HepG2 (cell line): ENCODE data around the gene KLHL30. TPM values are rescaled to one million over a fixed set of nuclear protein-coding genes. Genes with fewer than 3 reads are reported as not detected.
A peak's percentile ranks its signal among the peaks of the same experiment; 100 is the strongest.

Experiments used
- ATAC-seq: fragments of 200-7000 bp; cut with Tn5 transposase; 3 replicates; pipeline ENCODE4 v1.9.1; 2020; ENCODE audit warnings: mild to moderate bottlenecking, moderate library complexity
- BruUV-seq: library from RNA; stranded (reverse); fragments of 400-500 nt; replicated peaks from 2 replicates; lab custom pipeline; 2021; lab: Mats Ljungman, UMichigan
- CTCF ChIA-PET: fragments of 300-600 bp; formaldehyde crosslinking; extraction: SDS; loops from one replicate; lab custom pipeline; 2021; ENCODE audit warnings: low total read pairs, inconsistent platforms, low intra/inter-chr PET ratio; lab: Yijun Ruan, JAX
- POLR2A ChIA-PET: fragments of 350-600 bp; sonication (Branson Sonifier 250); formaldehyde crosslinking; loops from one replicate; lab custom pipeline; 2020; ENCODE audit warnings: antibody characterized with exemption, inconsistent platforms; lab: Yijun Ruan, JAX
- DNase-seq: peaks from one replicate; pipeline ENCODE4 v3.0.0-alpha.2; 2015; ENCODE audit warnings: low spot score
- FAIRE-seq: peaks from 3 replicates; lab custom pipeline; 2011; peaks lifted over from hg19 to GRCh38; lab: Jason Lieb, UNC
- H2AFZ ChIP-seq: one replicate; pipeline ENCODE4 v1.6.1; 2011; ENCODE audit warnings: low read length, inconsistent platforms
- H3K27ac ChIP-seq: fragments of 300-600 bp; 3 replicates; pipeline ENCODE4 v1.8.0; 2011; ENCODE audit warnings: mixed run types, mild to moderate bottlenecking, mixed read lengths, low read length, inconsistent platforms; ENCODE audit not compliant: insufficient read depth; ENCODE audit errors: extremely low read length
- H3K27me3 ChIP-seq, 2 experiments: fragments of 200-600 bp in 1 of 2; 2 replicates in 1 of 2; 3 replicates in 1 of 2; pipeline versions ENCODE4 v1.6.0 to v1.8.0; 2011; ENCODE audit warnings: low read length in 2 of 2, mild to moderate bottlenecking in 2 of 2, moderate library complexity in 2 of 2, inconsistent platforms in 1 of 2; ENCODE audit not compliant: insufficient read depth in 2 of 2, control insufficient read depth in 1 of 2
- H3K36me3 ChIP-seq, 2 experiments: fragments of 200-600 bp in 1 of 2; replicated peaks in 1 of 2; 2 replicates in 1 of 2; 3 replicates in 1 of 2; pipeline versions ENCODE4 v1.5.1 to v1.8.0; 2011; ENCODE audit warnings: low read length in 2 of 2, inconsistent platforms in 1 of 2; ENCODE audit not compliant: insufficient read depth in 2 of 2, control insufficient read depth in 1 of 2
- H3K4me1 ChIP-seq: 2 replicates; pipeline ENCODE4 v1.5.1; 2012; ENCODE audit warnings: low read length, inconsistent platforms; ENCODE audit not compliant: insufficient read depth
- H3K4me2 ChIP-seq: 2 replicates; pipeline ENCODE4 v1.6.0; 2011; ENCODE audit warnings: low read depth, low read length, inconsistent platforms
- H3K4me3 ChIP-seq, 3 experiments: fragments of 200-600 bp in 1 of 3; sonication (generic), shearing (Covaris generic) in 1 of 3; replicated peaks in 1 of 3; 2 replicates each; pipeline ENCODE4 v1.5.1; 2011 to 2016; ENCODE audit warnings: low read length in 3 of 3, inconsistent platforms in 2 of 3, low read depth in 2 of 3, mild to moderate bottlenecking in 2 of 3, control low read depth in 1 of 3, mixed read lengths in 1 of 3; ENCODE audit not compliant: insufficient read depth in 1 of 3
- H3K79me2 ChIP-seq: one replicate; pipeline ENCODE4 v1.6.1; 2011; ENCODE audit warnings: low read length, inconsistent platforms; ENCODE audit not compliant: insufficient read depth
- H3K9ac ChIP-seq: 2 replicates; pipeline ENCODE4 v1.6.0; 2011; ENCODE audit warnings: mild to moderate bottlenecking, low read depth, low read length, inconsistent platforms; ENCODE audit not compliant: insufficient read depth
- H3K9me3 ChIP-seq: 2 replicates; pipeline ENCODE4 v1.5.1; 2012; ENCODE audit warnings: mild to moderate bottlenecking, low read length
- H4K20me1 ChIP-seq: 2 replicates; pipeline ENCODE4 v1.6.0; 2011; ENCODE audit warnings: inconsistent platforms, mild to moderate bottlenecking, low read length, moderate library complexity; ENCODE audit not compliant: insufficient read depth
- AGO2 ChIP-seq: fragments of 200-400 bp; formaldehyde crosslinking; optimal IDR thresholded peaks from 2 replicates; pipeline ENCODE3; 2017; ENCODE audit warnings: mild to moderate bottlenecking, low read depth, low read length, moderate library complexity
- EZH2 ChIP-seq: conservative IDR thresholded peaks from 2 replicates; pipeline ENCODE4 v1.6.1; 2012; ENCODE audit warnings: mild to moderate bottlenecking, low read depth, low read length, moderate library complexity
- MYNN ChIP-seq: sonication (generic); formaldehyde crosslinking; IDR thresholded peaks from 2 replicates; pipeline ENCODE4 v1.4.0; 2020; ENCODE audit warnings: mild to moderate bottlenecking, low read depth, missing genetic modification reagents
- SCMH1 ChIP-seq: sonication (generic); formaldehyde crosslinking; IDR thresholded peaks from 2 replicates; pipeline ENCODE4 v1.9.0; 2021; ENCODE audit warnings: missing genetic modification reagents, mild to moderate bottlenecking, borderline replicate concordance
- WGBS: methylation state at CpG from one replicate; pipeline ENCODE4 v1.1.6; 2017; ENCODE audit warnings: low lambda C conversion rate; 5-methylcytosine and 5-hydroxymethylcytosine counted together
- in situ Hi-C: cut with HindIII; loops from 2 replicates; pipeline ENCODE4 v1.10.0; 2017; ENCODE audit warnings: low pct_unique_long_range_greater_than_20kb; ENCODE audit not compliant: extremely low pct_ligation_motif_present
- intact Hi-C: fragments of 100-400 bp; cut with micrococcal nuclease; formaldehyde crosslinking; loops from one replicate; pipeline ENCODE4 v1.10.0; 2022; ENCODE audit not compliant: unreplicated experiment
- polyA plus RNA-seq, 8 experiments: library from polyadenylated mRNA; depleted of rRNA in 3 of 8; stranded (reverse) in 7 of 8; unstranded in 1 of 8; fragments of >200 nt; fragmentation: Illumina TruSeq in 4 of 8; extraction: Trizol in 4 of 8; gene quantifications; 2 replicates each; pipeline versions ENCODE4 v1.2.1 to v1.2.3, GENCODE V29; 2011 to 2016; ENCODE audit warnings: low read depth in 4 of 8, missing spikeins in 1 of 8, mixed read lengths in 1 of 8; ENCODE audit not compliant: insufficient read depth in 1 of 8
- total RNA-seq, 5 experiments: library from RNA; depleted of rRNA; stranded (reverse); fragments of >200 nt; fragmentation: Illumina TruSeq; extraction: Trizol; gene quantifications; 2 replicates each; pipeline ENCODE4 v1.2.3, GENCODE V29; 2016; ENCODE audit warnings: low read depth in 1 of 5
- TF ChIP-seq, protein P1 (sequence below), 2 experiments: IDR thresholded peaks; 2 replicates each; pipeline ENCODE4 v1.6.1; 2011 to 2012; ENCODE audit warnings: low read length in 2 of 2, borderline replicate concordance in 1 of 2, low read depth in 1 of 2, mild to moderate bottlenecking in 1 of 2, moderate library complexity in 1 of 2
- TF ChIP-seq, protein P2 (sequence below): sonication (generic); formaldehyde crosslinking; IDR thresholded peaks from 2 replicates; pipeline ENCODE4 v1.5.0; 2020; ENCODE audit warnings: mild to moderate bottlenecking, low read depth, missing genetic modification reagents, borderline replicate concordance

The KLHL30 gene
- total and polyA plus RNA-seq, 2 of the 13 experiments (the other 11 are each of a cell fraction or from before 2014, with no cell fraction given) = 0.05 TPM; not detected in 1

DNA sequence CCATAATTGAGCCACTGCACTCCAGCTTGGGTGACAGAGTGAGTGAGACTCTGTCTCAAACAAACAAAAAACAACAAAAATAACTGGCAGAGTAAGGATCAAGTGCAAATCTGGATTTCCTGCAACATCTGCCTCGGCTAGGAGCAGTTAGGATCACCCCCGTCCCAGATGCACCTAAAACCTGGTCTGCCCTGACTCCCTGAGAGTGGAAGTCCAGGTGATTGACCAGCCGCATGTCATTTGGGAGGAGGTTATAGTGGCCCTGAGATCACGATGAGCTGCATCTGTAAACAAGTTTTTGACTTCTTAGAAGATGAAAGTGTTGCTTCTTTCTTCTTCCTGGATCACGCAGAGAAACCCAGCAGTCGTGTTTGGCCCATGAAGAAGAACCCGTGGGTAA is 43.3 kb upstream of the KLHL30 start (continued):
- TF ChIP-seq, protein P1, sequence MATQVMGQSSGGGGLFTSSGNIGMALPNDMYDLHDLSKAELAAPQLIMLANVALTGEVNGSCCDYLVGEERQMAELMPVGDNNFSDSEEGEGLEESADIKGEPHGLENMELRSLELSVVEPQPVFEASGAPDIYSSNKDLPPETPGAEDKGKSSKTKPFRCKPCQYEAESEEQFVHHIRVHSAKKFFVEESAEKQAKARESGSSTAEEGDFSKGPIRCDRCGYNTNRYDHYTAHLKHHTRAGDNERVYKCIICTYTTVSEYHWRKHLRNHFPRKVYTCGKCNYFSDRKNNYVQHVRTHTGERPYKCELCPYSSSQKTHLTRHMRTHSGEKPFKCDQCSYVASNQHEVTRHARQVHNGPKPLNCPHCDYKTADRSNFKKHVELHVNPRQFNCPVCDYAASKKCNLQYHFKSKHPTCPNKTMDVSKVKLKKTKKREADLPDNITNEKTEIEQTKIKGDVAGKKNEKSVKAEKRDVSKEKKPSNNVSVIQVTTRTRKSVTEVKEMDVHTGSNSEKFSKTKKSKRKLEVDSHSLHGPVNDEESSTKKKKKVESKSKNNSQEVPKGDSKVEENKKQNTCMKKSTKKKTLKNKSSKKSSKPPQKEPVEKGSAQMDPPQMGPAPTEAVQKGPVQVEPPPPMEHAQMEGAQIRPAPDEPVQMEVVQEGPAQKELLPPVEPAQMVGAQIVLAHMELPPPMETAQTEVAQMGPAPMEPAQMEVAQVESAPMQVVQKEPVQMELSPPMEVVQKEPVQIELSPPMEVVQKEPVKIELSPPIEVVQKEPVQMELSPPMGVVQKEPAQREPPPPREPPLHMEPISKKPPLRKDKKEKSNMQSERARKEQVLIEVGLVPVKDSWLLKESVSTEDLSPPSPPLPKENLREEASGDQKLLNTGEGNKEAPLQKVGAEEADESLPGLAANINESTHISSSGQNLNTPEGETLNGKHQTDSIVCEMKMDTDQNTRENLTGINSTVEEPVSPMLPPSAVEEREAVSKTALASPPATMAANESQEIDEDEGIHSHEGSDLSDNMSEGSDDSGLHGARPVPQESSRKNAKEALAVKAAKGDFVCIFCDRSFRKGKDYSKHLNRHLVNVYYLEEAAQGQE (IDR thresholded peaks at IDR 0.05; ENCODE audit: borderline replicate concordance in 1 of 2, low read depth in 1 of 2, low read length in 2 of 2) = no peak
- TF ChIP-seq EZH2 = no peak
- no peak for TF ChIP-seq SCMH1 (CRISPR knock-in tag)
- TF ChIP-seq, protein P2, sequence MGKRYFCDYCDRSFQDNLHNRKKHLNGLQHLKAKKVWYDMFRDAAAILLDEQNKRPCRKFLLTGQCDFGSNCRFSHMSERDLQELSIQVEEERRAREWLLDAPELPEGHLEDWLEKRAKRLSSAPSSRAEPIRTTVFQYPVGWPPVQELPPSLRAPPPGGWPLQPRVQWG = no peak

DNA sequence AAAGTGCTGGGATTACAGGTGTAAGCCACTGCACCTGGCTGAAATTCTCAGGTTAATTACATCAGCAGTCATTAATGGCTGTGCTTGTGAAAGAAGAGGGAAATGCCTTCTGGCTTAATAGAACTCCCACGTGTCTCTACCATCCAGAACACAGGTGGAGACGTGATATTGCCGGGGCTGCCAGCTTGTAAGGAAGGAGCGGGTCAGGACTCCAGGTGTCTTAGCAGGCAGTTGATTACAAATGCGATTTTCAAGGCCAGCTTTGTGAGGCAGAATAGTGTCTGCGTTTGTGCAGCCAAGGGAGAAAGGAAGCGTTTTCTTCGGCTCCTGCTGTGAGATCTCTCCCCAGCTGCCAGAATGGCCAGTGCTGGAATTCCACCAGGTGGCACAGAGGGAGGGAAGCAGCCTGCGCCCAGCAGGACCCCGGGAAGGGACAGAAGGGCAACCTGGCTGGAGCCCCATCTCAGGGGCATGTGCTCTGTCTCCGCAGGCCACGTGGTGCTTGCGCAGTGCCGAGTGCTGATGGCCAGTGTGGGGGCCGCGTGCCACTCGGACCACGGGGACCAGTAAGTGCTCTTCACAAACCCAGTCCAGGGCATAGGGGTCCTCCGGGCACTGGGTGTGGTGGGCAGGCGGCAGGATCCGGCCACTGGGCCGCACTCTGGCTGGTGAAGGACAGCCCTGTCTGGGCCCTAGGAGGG is 42.0 kb upstream of the KLHL30 start:
- BruUV-seq = no TSS peak
- Histone ChIP-seq H3K36me3 (peaks cover 2 to 4% of the 10 kb centered on the region in 2 experiments; a peak in 1 of 5 replicates), H3K4me1 (no peaks in the 10 kb centered on the region), H3K9ac (no peak overlapping the region), H3K79me2 (no peaks in the 10 kb centered on the region), H3K4me3 (no peak overlapping the region), H2AFZ (no peak overlapping the region), H3K9me3 (no peaks in the 10 kb centered on the region), H3K27me3 (peaks cover 0 to under 1% of the 10 kb centered on the region in 2 experiments; a peak in 1 of 5 replicates), H4K20me1 (no peaks in the 10 kb centered on the region), H3K4me2 (no peak overlapping the region), H3K27ac (no peak overlapping the region)
- in situ Hi-C loops = no loop called here
- POLR2A ChIA-PET = interaction anchor here (1.2 to 1.8 kb wide), 2 partner anchors 27 to 36 kb away, joined by 3 to 5 read pairs; partner anchors contain the start of gene SCLY
- no peak for DNase-seq
- ATAC-seq = no peak
- 98% methylated on average over 19 of the region's 22 CpGs for WGBS
- TF ChIP-seq MYNN (CRISPR knock-in tag) (no peak), AGO2 (peak; percentile 10)
- FAIRE-seq = no peak
- intact Hi-C loops = no loop called here
- CTCF ChIA-PET = no interaction called here
